ENCODE data around the gene RAB14. TPM values are rescaled to one million over a fixed set of nuclear protein-coding genes. Genes with fewer than 3 reads are reported as not detected.

RAB14 gene
- total RNA-seq, 2 experiments from 2014 or later = 54.3 to 55.5 TPM

DNA sequence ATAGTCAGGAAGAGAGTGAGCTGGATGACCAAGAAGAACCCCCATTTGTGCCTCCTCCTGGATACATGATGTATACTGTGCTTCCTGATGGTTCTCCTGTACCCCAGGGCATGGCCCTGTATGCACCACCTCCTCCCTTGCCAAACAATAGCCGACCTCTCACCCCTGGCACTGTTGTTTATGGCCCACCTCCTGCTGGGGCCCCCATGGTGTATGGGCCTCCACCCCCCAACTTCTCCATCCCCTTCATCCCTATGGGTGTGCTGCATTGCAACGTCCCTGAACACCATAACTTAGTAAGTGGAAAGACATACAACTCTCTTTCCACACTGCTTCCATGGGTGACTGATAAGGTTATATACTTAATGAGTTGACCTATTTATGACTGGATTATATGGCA, 51.5 kb downstream of the RAB14 start:
- Mint-ChIP-seq H3K27ac (peak overlapping the region; percentile 10), H3K4me1 (ENCODE audit: low read depth) (peaks cover 28% of the 10 kb centered on the region), H3K27me3 (no peaks in the 10 kb centered on the region), H3K4me3 (no peak overlapping the region), H3K9me3 (no peaks in the 10 kb centered on the region), H3K36me3 (ENCODE audit: low read depth) (peaks cover 62% of the 10 kb centered on the region)
- DNase-seq = no peak
- intact Hi-C loops (cut with micrococcal nuclease) = no loop called here
- ChIA-PET CTCF (interaction anchor here (1.2 to 1.9 kb wide), 2 partner anchors 19 to 213 kb away, joined by 3 to 5 read pairs; no protein-coding TSS in a partner anchor), POLR2A (no interaction called here)
- TF ChIP-seq, protein P1, sequence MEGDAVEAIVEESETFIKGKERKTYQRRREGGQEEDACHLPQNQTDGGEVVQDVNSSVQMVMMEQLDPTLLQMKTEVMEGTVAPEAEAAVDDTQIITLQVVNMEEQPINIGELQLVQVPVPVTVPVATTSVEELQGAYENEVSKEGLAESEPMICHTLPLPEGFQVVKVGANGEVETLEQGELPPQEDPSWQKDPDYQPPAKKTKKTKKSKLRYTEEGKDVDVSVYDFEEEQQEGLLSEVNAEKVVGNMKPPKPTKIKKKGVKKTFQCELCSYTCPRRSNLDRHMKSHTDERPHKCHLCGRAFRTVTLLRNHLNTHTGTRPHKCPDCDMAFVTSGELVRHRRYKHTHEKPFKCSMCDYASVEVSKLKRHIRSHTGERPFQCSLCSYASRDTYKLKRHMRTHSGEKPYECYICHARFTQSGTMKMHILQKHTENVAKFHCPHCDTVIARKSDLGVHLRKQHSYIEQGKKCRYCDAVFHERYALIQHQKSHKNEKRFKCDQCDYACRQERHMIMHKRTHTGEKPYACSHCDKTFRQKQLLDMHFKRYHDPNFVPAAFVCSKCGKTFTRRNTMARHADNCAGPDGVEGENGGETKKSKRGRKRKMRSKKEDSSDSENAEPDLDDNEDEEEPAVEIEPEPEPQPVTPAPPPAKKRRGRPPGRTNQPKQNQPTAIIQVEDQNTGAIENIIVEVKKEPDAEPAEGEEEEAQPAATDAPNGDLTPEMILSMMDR (IDR thresholded peaks at IDR 0.05) = no peak
- no peak for ATAC-seq

DNA sequence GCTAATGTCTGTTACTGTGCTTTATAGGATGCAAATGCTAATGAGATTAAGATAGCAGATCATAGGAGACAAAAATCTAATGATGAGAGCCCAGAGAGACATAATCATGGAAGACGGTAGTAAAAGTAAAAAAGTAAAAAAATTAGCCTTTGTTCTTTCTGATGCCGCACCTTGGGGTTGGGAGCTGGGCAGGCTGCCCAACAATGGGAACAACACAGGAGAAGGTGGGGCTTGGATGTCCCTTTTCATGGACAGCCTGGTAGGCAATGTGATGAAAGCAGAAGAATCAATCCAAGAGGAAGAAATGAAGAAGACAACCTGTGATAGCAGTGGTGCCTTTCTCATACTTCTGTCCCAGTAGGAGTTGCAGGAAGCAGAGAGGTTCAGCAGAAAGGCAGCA, 57.2 kb downstream of the RAB14 start:
- Mint-ChIP-seq H3K4me1 (ENCODE audit: low read depth) (no peaks in the 10 kb centered on the region), H3K27me3 (no peaks in the 10 kb centered on the region), H3K27ac (no peak overlapping the region), H3K9me3 (no peaks in the 10 kb centered on the region), H3K4me3 (no peak overlapping the region), H3K36me3 (ENCODE audit: low read depth) (peaks cover 69% of the 10 kb centered on the region)
- DNase-seq (no peak), ATAC-seq (no peak)
- TF ChIP-seq, protein P1 (IDR thresholded peaks at IDR 0.05) = no peak
- ChIA-PET CTCF (interaction anchor here (1.5 kb wide), 1 partner anchor 11 kb away, joined by 7 read pairs; no protein-coding TSS in a partner anchor), POLR2A (no interaction called here)
- intact Hi-C loops (cut with micrococcal nuclease) = no loop called here

DNA sequence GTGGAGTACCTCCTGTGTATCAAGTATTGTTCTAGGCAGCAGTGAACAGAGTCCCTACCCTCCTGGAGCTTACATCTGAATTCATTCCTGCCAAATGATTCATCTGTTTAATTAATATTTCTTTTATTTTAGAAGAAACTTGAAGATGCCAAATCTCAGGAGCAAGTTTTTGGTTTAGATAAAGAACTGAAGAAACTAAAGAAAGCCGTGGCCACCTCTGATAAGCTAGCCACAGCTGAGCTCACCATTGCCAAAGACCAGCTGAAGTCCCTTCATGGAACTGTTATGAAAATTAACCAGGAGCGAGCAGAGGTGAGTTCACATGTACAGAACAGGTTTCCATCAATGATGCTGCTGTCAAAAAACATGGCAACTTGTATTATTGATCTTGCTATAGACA, 57.9 kb downstream of the RAB14 start:
- ChIA-PET POLR2A (interaction anchor here (1.0 kb wide), 1 partner anchor 162 kb away, joined by 3 read pairs; no protein-coding TSS in a partner anchor), CTCF (interaction anchor here (1.5 kb wide), 1 partner anchor 12 kb away, joined by 7 read pairs; no protein-coding TSS in a partner anchor)
- H3K4me1 Mint-ChIP-seq (ENCODE audit: low read depth) = no peaks in the 10 kb centered on the region

DNA sequence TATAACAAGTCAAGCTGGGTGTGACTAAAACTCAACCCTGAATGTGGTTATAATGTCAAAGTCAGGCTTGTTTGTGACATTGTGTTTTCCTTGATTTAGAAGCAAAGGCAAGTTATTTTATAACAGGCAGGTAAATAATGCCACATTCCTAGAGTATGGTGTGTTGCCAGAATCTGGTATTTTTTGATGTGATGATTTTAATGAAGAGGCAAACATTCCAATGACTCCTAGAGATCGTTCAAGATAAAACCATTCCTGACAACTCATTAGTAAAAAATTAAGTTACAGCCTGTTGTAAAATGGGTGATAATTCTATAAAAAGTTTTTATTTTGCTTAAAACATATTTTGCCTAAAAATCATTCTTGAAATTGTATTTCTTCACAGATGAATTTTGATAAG, 60.0 kb downstream of the RAB14 start:
- Mint-ChIP-seq H3K27me3 (no peaks in the 10 kb centered on the region), H3K9me3 (no peaks in the 10 kb centered on the region), H3K4me1 (ENCODE audit: low read depth) (peaks cover 2% of the 10 kb centered on the region), H3K36me3 (ENCODE audit: low read depth) (peaks cover 65% of the 10 kb centered on the region), H3K4me3 (no peak overlapping the region), H3K27ac (no peak overlapping the region)
- ATAC-seq (no peak), DNase-seq (no peak)
- TF ChIP-seq, protein P1 (IDR thresholded peaks at IDR 0.05) = no peak
- POLR2A ChIA-PET = interaction anchor here (0.9 kb wide), 1 partner anchor 20 kb away, joined by 4 read pairs; no protein-coding TSS in a partner anchor
- intact Hi-C loops (cut with micrococcal nuclease) = no loop called here
- CTCF ChIA-PET = interaction anchor here (0.7 to 1.2 kb wide), 2 partner anchors 11 to 16 kb away, joined by 3 to 5 read pairs; no protein-coding TSS in a partner anchor

More for the DNA sequence above, 57.9 kb downstream of the RAB14 start:
- intact Hi-C loops (cut with micrococcal nuclease) = no loop called here
- DNase-seq (no peak), ATAC-seq (no peak)
- no peaks in the 10 kb centered on the region for H3K27me3 Mint-ChIP-seq
- TF ChIP-seq, protein P1 (IDR thresholded peaks at IDR 0.05) = no peak
- no peak overlapping the region for H3K4me3 Mint-ChIP-seq
- no peaks in the 10 kb centered on the region for H3K9me3 Mint-ChIP-seq
- no peak overlapping the region for H3K27ac Mint-ChIP-seq
- H3K36me3 Mint-ChIP-seq (ENCODE audit: low read depth) = peaks cover 70% of the 10 kb centered on the region

DNA sequence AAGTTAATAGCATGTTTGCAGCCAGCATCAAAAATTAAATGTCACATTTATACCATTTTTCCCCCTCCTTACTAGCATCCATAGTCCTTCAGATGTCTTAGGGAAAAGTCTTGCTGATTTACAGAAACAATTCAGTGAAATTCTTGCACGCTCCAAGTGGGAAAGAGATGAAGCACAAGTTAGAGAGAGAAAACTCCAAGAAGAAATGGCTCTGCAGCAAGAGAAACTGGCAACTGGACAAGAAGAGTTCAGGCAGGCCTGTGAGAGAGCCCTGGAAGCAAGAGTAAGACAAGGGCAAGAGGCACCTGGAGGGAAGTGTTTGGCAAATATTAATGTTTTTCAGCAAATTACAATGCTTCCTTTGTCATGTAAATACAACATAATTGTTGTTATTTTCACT, 60.4 kb downstream of the RAB14 start:
- CTCF ChIA-PET = no interaction called here
- Mint-ChIP-seq H3K27me3 (no peaks in the 10 kb centered on the region), H3K4me1 (ENCODE audit: low read depth) (peaks cover 2% of the 10 kb centered on the region), H3K36me3 (ENCODE audit: low read depth) (peaks cover 63% of the 10 kb centered on the region), H3K27ac (no peak overlapping the region), H3K4me3 (no peak overlapping the region), H3K9me3 (no peaks in the 10 kb centered on the region)
- ATAC-seq = no peak
- POLR2A ChIA-PET = no interaction called here
- TF ChIP-seq, protein P1 (IDR thresholded peaks at IDR 0.05) = no peak
- intact Hi-C loops (cut with micrococcal nuclease) = no loop called here
- no peak for DNase-seq

Data from activated CD8-positive, alpha-beta T cell treated with anti-CD3 and anti-CD28 coated beads for 36 hours (primary cell).